Measurements from ENCODE around the gene ESRRB.

Gene ESRRB

GRCh38 chr14:76456891-76457586 lies 81.1 kb downstream of the ESRRB start:
- DNase-seq: no peak

GRCh38 chr14:76457841-76458240 lies 81.9 kb downstream of the ESRRB start:
- DNase-seq: no peak

- no peak for DNase-seq
Measured at GRCh38 chr14:76461886-76462285, 85.9 kb downstream of the ESRRB start.

- DNase-seq: no peak
Measured at GRCh38 chr14:76462330-76462729, 86.4 kb downstream of the ESRRB start.

GRCh38 chr14:76463105-76463504 lies 87.2 kb downstream of the ESRRB start:
- no peak for DNase-seq

- DNase-seq: no peak
Measured at GRCh38 chr14:76464856-76465255, 88.9 kb downstream of the ESRRB start.

- DNase-seq: no peak
Measured at GRCh38 chr14:76465664-76466063, 89.7 kb downstream of the ESRRB start.

- DNase-seq: no peak
Measured at GRCh38 chr14:76467711-76468155, 91.8 kb downstream of the ESRRB start.

- DNase-seq: no peak
Measured at GRCh38 chr14:76472199-76472723, 96.3 kb downstream of the ESRRB start.

GRCh38 chr14:76473481-76474263 lies 97.7 kb downstream of the ESRRB start:
- DNase-seq: peak; percentile 4

GRCh38 chr14:76480426-76480825 lies 104.5 kb downstream of the ESRRB start:
- DNase-seq: no peak

GRCh38 chr14:76484355-76484754 lies 108.4 kb downstream of the ESRRB start:
- no peak for DNase-seq

GRCh38 chr14:76486251-76486743 lies 110.4 kb downstream of the ESRRB start:
- DNase-seq: no peak

GRCh38 chr14:76488551-76488950 lies 112.6 kb downstream of the ESRRB start:
- DNase-seq: no peak

GRCh38 chr14:76489667-76490066 lies 113.7 kb downstream of the ESRRB start:
- DNase-seq: no peak

GRCh38 chr14:76490111-76490510 lies 114.2 kb downstream of the ESRRB start:
- DNase-seq: no peak

GRCh38 chr14:76490735-76491134 lies 114.8 kb downstream of the ESRRB start:
- no peak for DNase-seq

- no peak for DNase-seq
Measured at GRCh38 chr14:76491172-76491930, 115.4 kb downstream of the ESRRB start.

- no peak for DNase-seq
Measured at GRCh38 chr14:76495983-76496382, 120.0 kb downstream of the ESRRB start.

- no peak for DNase-seq
Measured at GRCh38 chr14:76496595-76496994, 120.7 kb downstream of the ESRRB start.

GRCh38 chr14:76497550-76498462 lies 121.9 kb downstream of the ESRRB start:
- DNase-seq: no peak

- DNase-seq: no peak
Measured at GRCh38 chr14:76498463-76498935, 122.6 kb downstream of the ESRRB start.
